ENCODE results near the gene MOSPD2.

DNA sequence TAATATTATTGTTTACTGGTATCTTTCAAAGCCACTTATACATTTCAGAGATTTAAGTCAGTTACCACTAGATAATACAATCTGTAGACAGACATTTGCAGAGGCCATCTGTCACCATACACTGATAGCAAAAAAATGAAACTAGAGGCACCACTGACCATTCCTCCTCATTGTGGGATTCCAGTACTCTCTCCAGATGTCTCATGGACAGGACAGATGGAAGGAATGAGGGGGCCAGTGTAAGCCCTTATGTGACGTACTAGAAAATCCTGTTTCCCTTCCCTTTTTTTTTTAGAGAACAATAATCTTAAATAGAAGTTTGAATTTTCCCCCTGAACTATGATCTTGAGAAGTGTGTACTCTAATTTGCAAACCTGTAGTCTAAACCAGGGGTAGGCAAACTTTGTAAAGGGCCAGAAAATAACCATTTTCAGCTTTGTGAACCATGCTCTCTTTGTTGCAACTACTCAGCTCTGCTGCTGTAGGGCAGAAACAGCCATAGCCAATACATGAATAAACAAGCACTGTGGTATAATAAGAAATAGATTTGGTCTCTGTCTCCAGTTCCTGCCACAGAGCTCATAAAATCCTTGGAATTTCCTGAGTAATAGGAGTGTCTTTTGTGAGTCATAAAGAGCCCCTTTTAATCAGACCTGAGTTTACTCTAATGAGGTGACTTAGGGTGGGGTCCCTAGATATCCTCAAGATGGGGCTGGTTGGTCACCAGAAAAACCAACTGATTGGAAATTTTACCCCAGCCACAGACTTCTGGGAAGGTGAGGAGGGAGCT lies 90.4 kb downstream of the MOSPD2 start:
- TF ChIP-seq, protein P1, sequence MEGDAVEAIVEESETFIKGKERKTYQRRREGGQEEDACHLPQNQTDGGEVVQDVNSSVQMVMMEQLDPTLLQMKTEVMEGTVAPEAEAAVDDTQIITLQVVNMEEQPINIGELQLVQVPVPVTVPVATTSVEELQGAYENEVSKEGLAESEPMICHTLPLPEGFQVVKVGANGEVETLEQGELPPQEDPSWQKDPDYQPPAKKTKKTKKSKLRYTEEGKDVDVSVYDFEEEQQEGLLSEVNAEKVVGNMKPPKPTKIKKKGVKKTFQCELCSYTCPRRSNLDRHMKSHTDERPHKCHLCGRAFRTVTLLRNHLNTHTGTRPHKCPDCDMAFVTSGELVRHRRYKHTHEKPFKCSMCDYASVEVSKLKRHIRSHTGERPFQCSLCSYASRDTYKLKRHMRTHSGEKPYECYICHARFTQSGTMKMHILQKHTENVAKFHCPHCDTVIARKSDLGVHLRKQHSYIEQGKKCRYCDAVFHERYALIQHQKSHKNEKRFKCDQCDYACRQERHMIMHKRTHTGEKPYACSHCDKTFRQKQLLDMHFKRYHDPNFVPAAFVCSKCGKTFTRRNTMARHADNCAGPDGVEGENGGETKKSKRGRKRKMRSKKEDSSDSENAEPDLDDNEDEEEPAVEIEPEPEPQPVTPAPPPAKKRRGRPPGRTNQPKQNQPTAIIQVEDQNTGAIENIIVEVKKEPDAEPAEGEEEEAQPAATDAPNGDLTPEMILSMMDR (IDR thresholded peaks at IDR 0.05; ENCODE audit: low read length): no peak
- TF ChIP-seq EZH2 (optimal IDR thresholded peaks at IDR 0.05; ENCODE audit: low read depth, low read length): no peak
- no peak for TF ChIP-seq EZH2phosphoT487 (IDR thresholded peaks at IDR 0.05; ENCODE audit: low read length)

All from MM.1S (cell line).